Body of pancreas (tissue), 4 donors: Measurements from ENCODE around the gene MCM8. TPM values are rescaled to one million over a fixed set of nuclear protein-coding genes. Genes with fewer than 3 reads are reported as not detected.

Source experiments
- ATAC-seq: fragments of 150-250 bp; one replicate; pipeline ENCODE4 v1.9.1; 2016
- DNase-seq, 4 donors: peaks; one replicate each; pipeline ENCODE4 v3.0.0-alpha.2; 2019
- H3K27ac ChIP-seq, 4 donors: fragments of 200-600 bp; sonication (generic); 1 replicate in 3 of 4; 2 replicates in 1 of 4; pipeline versions ENCODE4 v1.5.1 to v1.6.1; 2016 to 2019; ENCODE audit warnings: mild to moderate bottlenecking in 1 of 4, mixed read lengths in 1 of 4, moderate library complexity in 1 of 4
- H3K27me3 ChIP-seq, 2 donors: fragments of 200-600 bp; sonication (generic); one replicate each; pipeline ENCODE4 v1.6.0; 2016; ENCODE audit warnings: mild to moderate bottlenecking in 1 of 2
- H3K36me3 ChIP-seq, 2 donors: fragments of 200-600 bp; sonication (generic); replicated peaks in 1 of 2; 2 replicates each; pipeline ENCODE4 v1.5.1; 2016; ENCODE audit warnings: low read depth in 2 of 2; ENCODE audit not compliant: insufficient read depth in 1 of 2
- H3K4me1 ChIP-seq: fragments of 200-600 bp; sonication (generic); one replicate; pipeline ENCODE4 v1.6.0; 2016
- H3K4me3 ChIP-seq, 2 donors: fragments of 200-600 bp; sonication (generic); 1 replicate in 1 of 2; 2 replicates in 1 of 2; pipeline ENCODE4 v1.5.1; 2016 to 2019
- H3K9me3 ChIP-seq, 3 donors: fragments of 200-600 bp; sonication (generic); 1 replicate in 2 of 3; 2 replicates in 1 of 3; pipeline ENCODE4 v1.5.1; 2016
- POLR2A ChIP-seq, 3 donors: fragments of 450-650 bp; IDR thresholded peaks; one replicate each; pipeline ENCODE4 v1.6.1; 2016; ENCODE audit warnings: antibody characterized with exemption in 3 of 3, mild to moderate bottlenecking in 2 of 3
- WGBS, 2 donors: methylation state at CpG; one replicate each; pipeline ENCODE4 v1.1.5; 2017; 5-methylcytosine and 5-hydroxymethylcytosine counted together
- intact Hi-C: fragments of 100-400 bp; cut with DNase I; formaldehyde crosslinking; loops from one replicate; pipeline ENCODE4 v1.15.1; 2023
- total RNA-seq, 2 donors: library from RNA; depleted of rRNA; stranded (reverse); fragments of >200 nt; gene quantifications; one replicate each; pipeline ENCODE4 v1.1.0, GENCODE V29; 2016
- TF ChIP-seq, protein P1 (sequence below), 7 experiments: fragments of 450-650 bp in 4 of 7; fragments of 200-600 bp in 3 of 7; sonication (generic) in 3 of 7; IDR thresholded peaks; one replicate each; pipeline ENCODE4 v1.5.1; 2016 to 2019; ENCODE audit warnings: antibody characterized with exemption in 7 of 7

MCM8 gene
- total RNA-seq, 2 donors from 2014 or later: 2.6 to 3.6 TPM

DNA sequence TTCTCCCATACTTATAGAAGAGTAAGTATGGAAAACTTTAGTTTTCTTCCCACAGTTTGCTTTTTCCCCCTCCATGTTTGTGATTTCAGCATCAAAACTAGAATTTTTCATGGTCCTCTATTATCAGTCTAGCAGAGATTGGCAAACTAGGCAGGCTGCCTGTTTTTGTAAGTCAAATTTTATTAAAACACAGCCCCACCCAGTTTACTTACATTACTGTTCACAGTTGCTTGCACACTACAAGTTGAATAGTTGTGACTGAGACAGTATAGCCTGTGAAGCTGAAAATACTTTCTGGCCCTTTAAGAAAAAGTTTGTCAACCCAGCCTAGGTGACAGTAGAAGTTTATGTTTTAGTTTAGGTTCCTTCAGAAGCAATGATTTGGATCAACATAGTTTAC, 19.5 kb downstream of the MCM8 start:
- ATAC-seq (no peak), DNase-seq (no peak)
- Histone ChIP-seq H3K36me3 (peaks cover 0 to 4% of the 10 kb centered on the region in 2 donors), H3K4me1 (peaks cover 12% of the 10 kb centered on the region), H3K9me3 (no peaks in the 10 kb centered on the region), H3K27me3 (no peaks in the 10 kb centered on the region), H3K27ac (peak overlapping the region in 2 of 4 donors; percentile 36 to 84), H3K4me3 (no peak overlapping the region)
- intact Hi-C loops: no loop called here
- TF ChIP-seq, protein P1, sequence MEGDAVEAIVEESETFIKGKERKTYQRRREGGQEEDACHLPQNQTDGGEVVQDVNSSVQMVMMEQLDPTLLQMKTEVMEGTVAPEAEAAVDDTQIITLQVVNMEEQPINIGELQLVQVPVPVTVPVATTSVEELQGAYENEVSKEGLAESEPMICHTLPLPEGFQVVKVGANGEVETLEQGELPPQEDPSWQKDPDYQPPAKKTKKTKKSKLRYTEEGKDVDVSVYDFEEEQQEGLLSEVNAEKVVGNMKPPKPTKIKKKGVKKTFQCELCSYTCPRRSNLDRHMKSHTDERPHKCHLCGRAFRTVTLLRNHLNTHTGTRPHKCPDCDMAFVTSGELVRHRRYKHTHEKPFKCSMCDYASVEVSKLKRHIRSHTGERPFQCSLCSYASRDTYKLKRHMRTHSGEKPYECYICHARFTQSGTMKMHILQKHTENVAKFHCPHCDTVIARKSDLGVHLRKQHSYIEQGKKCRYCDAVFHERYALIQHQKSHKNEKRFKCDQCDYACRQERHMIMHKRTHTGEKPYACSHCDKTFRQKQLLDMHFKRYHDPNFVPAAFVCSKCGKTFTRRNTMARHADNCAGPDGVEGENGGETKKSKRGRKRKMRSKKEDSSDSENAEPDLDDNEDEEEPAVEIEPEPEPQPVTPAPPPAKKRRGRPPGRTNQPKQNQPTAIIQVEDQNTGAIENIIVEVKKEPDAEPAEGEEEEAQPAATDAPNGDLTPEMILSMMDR (IDR thresholded peaks at IDR 0.05): no peak
- no peak for TF ChIP-seq POLR2A (IDR thresholded peaks at IDR 0.05)

DNA sequence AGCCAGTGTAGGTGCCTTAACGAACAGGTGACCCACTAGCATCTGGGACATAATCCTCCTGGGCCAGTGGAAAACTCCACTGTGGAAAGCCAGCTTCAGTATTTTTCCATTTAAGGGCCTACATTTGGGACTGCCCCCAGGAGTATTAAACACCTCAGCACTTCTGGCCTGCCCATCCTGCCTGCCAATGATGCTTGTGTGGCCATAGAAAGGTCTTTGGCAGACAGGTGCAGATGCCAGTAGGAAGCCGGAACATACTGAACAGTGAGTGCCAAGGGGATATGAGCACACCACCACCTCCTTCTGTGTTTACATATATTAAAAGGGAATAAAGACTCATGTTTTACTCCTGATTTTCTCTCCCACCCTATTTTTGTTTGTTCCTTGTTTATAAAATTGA, 19.9 kb downstream of the MCM8 start:
- no peak overlapping the region for H3K4me3 ChIP-seq
- no peaks in the 10 kb centered on the region for H3K9me3 ChIP-seq
- no peaks in the 10 kb centered on the region for H3K27me3 ChIP-seq
- peaks cover 0 to 4% of the 10 kb centered on the region in 2 donors for H3K36me3 ChIP-seq
- peak in 2 of 4 donors; percentile 11 to 21 for DNase-seq
- no peak for TF ChIP-seq POLR2A (IDR thresholded peaks at IDR 0.05)
- TF ChIP-seq, protein P1 (IDR thresholded peaks at IDR 0.05): no peak
- intact Hi-C loops: no loop called here
- ATAC-seq: peak; percentile 13
- WGBS, 2 donors: 77 to 87% methylated on average over 2 of the region's 2 CpGs
- peaks cover 12% of the 10 kb centered on the region for H3K4me1 ChIP-seq
- peak overlapping the region in 3 of 4 donors; percentile 24 to 84 (median 36) for H3K27ac ChIP-seq

DNA sequence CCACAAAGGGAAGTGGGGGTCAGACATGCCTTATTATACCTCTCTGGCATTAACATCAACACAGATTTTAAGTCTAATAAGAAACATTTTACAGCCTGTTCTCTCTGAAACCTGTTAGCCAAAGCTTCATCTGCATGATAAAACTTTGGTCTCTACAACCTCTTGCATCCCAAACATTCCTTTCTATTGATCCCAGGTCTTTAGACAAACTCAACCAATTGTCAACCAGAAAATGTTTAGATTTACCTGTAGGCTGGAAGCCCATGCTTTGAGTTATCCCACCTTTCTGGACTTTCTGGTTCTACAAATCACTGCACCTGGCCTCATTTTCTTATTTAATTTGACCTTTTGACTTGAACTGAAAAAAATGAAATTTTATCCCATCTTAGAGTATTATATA, 20.8 kb downstream of the MCM8 start:
- no peak for TF ChIP-seq POLR2A (IDR thresholded peaks at IDR 0.05)
- TF ChIP-seq, protein P1 (IDR thresholded peaks at IDR 0.05): no peak
- Histone ChIP-seq H3K4me3 (no peak overlapping the region), H3K4me1 (peaks cover 12% of the 10 kb centered on the region), H3K27me3 (no peaks in the 10 kb centered on the region), H3K9me3 (no peaks in the 10 kb centered on the region), H3K27ac (peak overlapping the region in 2 of 4 donors; percentile 24 to 84), H3K36me3 (peaks cover 0 to 4% of the 10 kb centered on the region in 2 donors)
- intact Hi-C loops: no loop called here
- no peak for DNase-seq
- ATAC-seq: no peak

DNA sequence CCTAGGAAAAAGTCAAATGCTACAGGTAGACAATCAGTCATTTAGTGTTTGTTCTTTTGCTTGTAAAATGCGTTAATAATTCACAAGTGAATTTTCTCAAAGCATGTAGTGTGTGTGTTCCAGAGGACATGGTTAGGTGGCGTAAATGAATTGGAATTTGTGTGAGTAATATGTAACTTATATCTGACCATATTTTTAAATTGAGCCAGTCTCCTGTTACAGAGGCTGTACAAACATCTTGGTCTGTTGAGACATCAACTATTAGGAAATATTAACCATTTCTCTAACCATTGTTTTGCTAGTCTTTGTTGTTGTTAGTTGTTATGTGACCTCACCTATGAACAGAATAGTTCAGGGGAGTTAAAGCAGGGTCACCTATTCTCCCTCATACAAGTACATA, 22.7 kb downstream of the MCM8 start:
- 63 to 78% methylated on average over 2 of the region's 2 CpGs for WGBS, 2 donors
- ATAC-seq (peak; percentile 99), DNase-seq (no peak)
- Histone ChIP-seq H3K4me1 (peaks cover 12% of the 10 kb centered on the region), H3K36me3 (no peaks in the 10 kb centered on the region), H3K9me3 (no peaks in the 10 kb centered on the region), H3K4me3 (no peak overlapping the region), H3K27ac (peak overlapping the region; percentile 69 to 84 (median 76)), H3K27me3 (no peaks in the 10 kb centered on the region)
- intact Hi-C loops: no loop called here
- peak in 1 of 3 donors; percentile 19 for TF ChIP-seq POLR2A (IDR thresholded peaks at IDR 0.05)
- TF ChIP-seq, protein P1 (IDR thresholded peaks at IDR 0.05): no peak

DNA sequence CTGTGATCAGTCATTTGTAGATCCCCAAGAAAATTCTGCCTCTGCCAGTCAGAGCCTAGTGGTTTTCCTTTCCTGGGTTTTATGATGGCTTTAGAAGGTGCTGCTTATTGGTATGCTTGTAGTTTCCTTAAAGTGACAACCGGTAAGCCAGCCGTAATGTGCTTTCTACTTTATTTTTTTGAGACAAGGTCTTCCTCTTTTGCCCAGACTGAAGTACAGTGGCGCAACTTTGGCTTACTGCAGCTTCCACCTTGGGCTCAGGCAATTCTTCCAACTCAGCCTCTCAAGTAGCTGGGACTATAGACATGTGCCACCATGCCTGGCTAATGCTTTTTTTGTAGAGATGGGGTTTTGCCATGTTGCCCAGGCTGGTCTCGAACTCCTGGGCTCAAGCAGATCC, 23.5 kb downstream of the MCM8 start:
- no peak overlapping the region for H3K4me3 ChIP-seq
- DNase-seq (no peak), ATAC-seq (no peak)
- no peaks in the 10 kb centered on the region for H3K36me3 ChIP-seq
- no peaks in the 10 kb centered on the region for H3K27me3 ChIP-seq
- peaks cover 12% of the 10 kb centered on the region for H3K4me1 ChIP-seq
- TF ChIP-seq POLR2A (IDR thresholded peaks at IDR 0.05): no peak
- TF ChIP-seq, protein P1 (IDR thresholded peaks at IDR 0.05): no peak
- H3K9me3 ChIP-seq: no peaks in the 10 kb centered on the region
- intact Hi-C loops: no loop called here
- peak overlapping the region; percentile 69 to 84 (median 76) for H3K27ac ChIP-seq
- whole genome bisulfite sequencing, 2 donors: 78 to 93% methylated on average over 4 of the region's 4 CpGs
